ENCODE results near the gene FGD6. TPM values are rescaled to one million over a fixed set of nuclear protein-coding genes. Genes with fewer than 3 reads are reported as not detected.

The FGD6 gene
- total RNA-seq, 5 donors from 2014 or later (not counting 1 experiment from before 2014, with no cell fraction given) = 0.55 to 1.9 (median 0.70) TPM

GRCh38 chr12:95193139-95193538 is 24.1 kb downstream of the FGD6 start:
- Histone ChIP-seq H3K27me3 (replicated peaks in 1 of 2; ENCODE audit: control insufficient read depth in 2 of 2, extremely low read depth in 1 of 2, insufficient read depth in 2 of 2, low read length in 1 of 2) (peaks cover 0 to 3% of the 10 kb centered on the region in 2 experiments), H3K4me1 (ENCODE audit: control insufficient read depth in 1 of 2, extremely low read depth in 1 of 2, insufficient read depth in 2 of 2, low read length in 2 of 2) (no peaks in the 10 kb centered on the region), H3K9me3 (no peaks in the 10 kb centered on the region), H3K27ac (ENCODE audit: low read length) (no peak overlapping the region), H3K36me3 (ENCODE audit: control insufficient read depth in 2 of 2, extremely low read depth in 1 of 2, insufficient read depth in 1 of 2, low read length in 1 of 2) (no peaks in the 10 kb centered on the region), H3K4me3 (ENCODE audit: control insufficient read depth in 1 of 2, extremely low read depth in 1 of 2, low read length in 1 of 2) (no peak overlapping the region)
- Mint-ChIP-seq H3K27me3 (peaks cover 0 to 1% of the 10 kb centered on the region in 2 donors), H3K4me1 (no peaks in the 10 kb centered on the region), H3K4me3 (no peak overlapping the region), H3K36me3 (no peaks in the 10 kb centered on the region), H3K27ac (no peak overlapping the region), H3K9me3 (no peaks in the 10 kb centered on the region)
- ChIA-PET POLR2A (interaction anchor here in 1 of 2 donors (0.6 kb wide), 1 partner anchor 903 kb away, joined by 4 read pairs; no protein-coding TSS in a partner anchor), CTCF (interaction anchor here in 1 of 2 donors (0.6 kb wide), 1 partner anchor 46 kb away, joined by 3 read pairs; no protein-coding TSS in a partner anchor)
- no peak for ATAC-seq (replicated peaks in 1 of 4)
- no peak for DNase-seq
- WGBS (ENCODE audit: insufficient coverage) = no CpG with 5 or more reads among the region's 3 CpGs

- Histone ChIP-seq H3K36me3 (ENCODE audit: control insufficient read depth in 2 of 2, extremely low read depth in 1 of 2, insufficient read depth in 1 of 2, low read length in 1 of 2) (no peaks in the 10 kb centered on the region), H3K4me1 (ENCODE audit: control insufficient read depth in 1 of 2, extremely low read depth in 1 of 2, insufficient read depth in 2 of 2, low read length in 2 of 2) (no peaks in the 10 kb centered on the region), H3K4me3 (ENCODE audit: control insufficient read depth in 1 of 2, extremely low read depth in 1 of 2, low read length in 1 of 2) (no peak overlapping the region), H3K9me3 (no peaks in the 10 kb centered on the region), H3K27me3 (replicated peaks in 1 of 2; ENCODE audit: control insufficient read depth in 2 of 2, extremely low read depth in 1 of 2, insufficient read depth in 2 of 2, low read length in 1 of 2) (peaks cover 0 to 3% of the 10 kb centered on the region in 2 experiments), H3K27ac (ENCODE audit: low read length) (no peak overlapping the region)
- POLR2A ChIA-PET = no interaction called here
- Mint-ChIP-seq H3K27ac (no peak overlapping the region), H3K9me3 (no peaks in the 10 kb centered on the region), H3K4me3 (no peak overlapping the region), H3K27me3 (peaks cover 0 to 1% of the 10 kb centered on the region in 2 donors), H3K36me3 (no peaks in the 10 kb centered on the region), H3K4me1 (no peaks in the 10 kb centered on the region)
- no peak for ATAC-seq (replicated peaks in 1 of 4)
- CTCF ChIA-PET = no interaction called here
- DNase-seq = no peak
These were observed 25.0 kb downstream of the FGD6 start for GRCh38 chr12:95192271-95192670.

DNA sequence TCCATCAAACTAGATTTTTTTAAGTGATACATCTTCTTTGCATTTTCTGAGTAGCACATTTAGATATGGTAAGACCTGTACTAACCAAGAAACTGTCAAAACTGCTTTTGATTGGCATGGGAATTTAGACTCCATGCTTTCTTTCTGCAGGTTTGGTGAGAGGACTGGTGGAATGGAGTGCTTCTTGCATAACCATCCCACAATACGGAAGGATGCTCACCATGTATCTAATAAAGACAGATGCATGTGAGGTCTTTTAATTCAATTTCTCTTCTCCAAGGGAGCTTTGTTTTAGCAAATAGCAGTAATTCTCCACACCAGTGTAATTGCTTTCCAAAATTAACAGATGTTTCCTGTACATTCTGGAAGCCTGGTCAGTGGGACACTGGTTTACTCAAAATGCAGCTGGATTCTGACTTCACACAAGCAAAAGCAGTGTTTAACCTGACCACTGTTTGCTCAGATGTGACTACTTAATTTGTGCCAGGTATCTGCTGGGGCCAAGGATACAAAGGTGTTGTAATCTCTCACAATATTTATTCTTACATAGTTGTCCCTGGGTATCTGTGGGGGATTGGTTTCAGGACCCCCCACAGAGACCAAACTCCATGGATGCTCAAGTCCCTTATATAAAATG is 26.1 kb downstream of the FGD6 start:
- no peak for DNase-seq
- ATAC-seq (replicated peaks in 1 of 4) = no peak
- no peak overlapping the region for H3K27ac ChIP-seq (ENCODE audit: low read length)
- H3K4me3 ChIP-seq (ENCODE audit: control insufficient read depth in 1 of 2, extremely low read depth in 1 of 2, low read length in 1 of 2) = no peak overlapping the region
- no peaks in the 10 kb centered on the region for H3K36me3 ChIP-seq (ENCODE audit: control insufficient read depth in 2 of 2, extremely low read depth in 1 of 2, insufficient read depth in 1 of 2, low read length in 1 of 2)
- no peaks in the 10 kb centered on the region for H3K9me3 ChIP-seq
- no peaks in the 10 kb centered on the region for H3K4me1 ChIP-seq (ENCODE audit: control insufficient read depth in 1 of 2, extremely low read depth in 1 of 2, insufficient read depth in 2 of 2, low read length in 2 of 2)
- H3K4me3 Mint-ChIP-seq = no peak overlapping the region
- WGBS (ENCODE audit: insufficient coverage) = no CpG with 5 or more reads among the region's 1 CpG
- H3K27me3 ChIP-seq (replicated peaks in 1 of 2; ENCODE audit: control insufficient read depth in 2 of 2, extremely low read depth in 1 of 2, insufficient read depth in 2 of 2, low read length in 1 of 2) = no peaks in the 10 kb centered on the region
- H3K36me3 Mint-ChIP-seq = no peaks in the 10 kb centered on the region
- peaks cover 0 to 1% of the 10 kb centered on the region in 2 donors for H3K27me3 Mint-ChIP-seq
- ChIA-PET POLR2A (no interaction called here), CTCF (no interaction called here)
- no peaks in the 10 kb centered on the region for H3K4me1 Mint-ChIP-seq
- H3K27ac Mint-ChIP-seq = no peak overlapping the region
- no peaks in the 10 kb centered on the region for H3K9me3 Mint-ChIP-seq

GRCh38 chr12:95187865-95188415 is 29.3 kb downstream of the FGD6 start:
- Mint-ChIP-seq H3K4me3 (no peak overlapping the region), H3K27ac (peak overlapping the region in 1 of 2 donors; percentile 41), H3K4me1 (no peaks in the 10 kb centered on the region), H3K9me3 (no peaks in the 10 kb centered on the region), H3K27me3 (peaks cover 0 to 1% of the 10 kb centered on the region in 2 donors), H3K36me3 (no peaks in the 10 kb centered on the region)
- Histone ChIP-seq H3K27ac (ENCODE audit: low read length) (no peak overlapping the region), H3K4me3 (ENCODE audit: control insufficient read depth in 1 of 2, extremely low read depth in 1 of 2, low read length in 1 of 2) (no peak overlapping the region), H3K9me3 (no peaks in the 10 kb centered on the region), H3K27me3 (replicated peaks in 1 of 2; ENCODE audit: control insufficient read depth in 2 of 2, extremely low read depth in 1 of 2, insufficient read depth in 2 of 2, low read length in 1 of 2) (no peaks in the 10 kb centered on the region), H3K4me1 (ENCODE audit: control insufficient read depth in 1 of 2, extremely low read depth in 1 of 2, insufficient read depth in 2 of 2, low read length in 2 of 2) (no peaks in the 10 kb centered on the region), H3K36me3 (ENCODE audit: control insufficient read depth in 2 of 2, extremely low read depth in 1 of 2, insufficient read depth in 1 of 2, low read length in 1 of 2) (no peaks in the 10 kb centered on the region)
- ChIA-PET CTCF (interaction anchor here in 1 of 2 donors (0.7 kb wide), 1 partner anchor 477 kb away, joined by 8 read pairs; no protein-coding TSS in a partner anchor), POLR2A (interaction anchor here in 1 of 2 donors (0.5 kb wide), 1 partner anchor 37 kb away, joined by 3 read pairs; no protein-coding TSS in a partner anchor)
- DNase-seq (no peak), ATAC-seq (replicated peaks in 1 of 4) (no peak)
- WGBS (ENCODE audit: insufficient coverage) = no CpG with 5 or more reads among the region's 5 CpGs

DNA sequence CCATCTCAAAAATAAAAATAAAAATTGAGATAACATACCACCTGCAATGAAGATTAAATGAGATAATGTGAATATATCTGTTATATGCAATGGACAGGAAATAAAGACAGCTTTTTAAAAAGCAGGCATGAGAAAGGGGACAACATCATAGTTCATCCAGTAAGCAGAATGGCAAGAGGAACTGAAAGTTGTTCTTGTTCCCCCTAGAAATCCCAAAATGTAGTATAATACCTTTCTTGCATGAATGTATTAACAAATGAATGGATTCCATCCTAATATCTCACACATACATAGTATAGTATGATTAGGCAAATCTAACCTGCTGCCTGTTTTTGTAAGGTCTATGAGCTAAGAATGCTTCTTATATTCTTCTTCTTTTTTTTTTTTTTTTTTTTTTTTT is 31.4 kb downstream of the FGD6 start:
- ATAC-seq (replicated peaks in 1 of 4) (no peak), DNase-seq (no peak)
- no peak overlapping the region for H3K27ac ChIP-seq (ENCODE audit: low read length)
- H3K27me3 ChIP-seq (replicated peaks in 1 of 2; ENCODE audit: control insufficient read depth in 2 of 2, extremely low read depth in 1 of 2, insufficient read depth in 2 of 2, low read length in 1 of 2) = no peaks in the 10 kb centered on the region
- H3K27me3 Mint-ChIP-seq = no peaks in the 10 kb centered on the region
- H3K9me3 Mint-ChIP-seq = no peaks in the 10 kb centered on the region
- no peaks in the 10 kb centered on the region for H3K36me3 ChIP-seq (ENCODE audit: control insufficient read depth in 2 of 2, extremely low read depth in 1 of 2, insufficient read depth in 1 of 2, low read length in 1 of 2)
- no peaks in the 10 kb centered on the region for H3K9me3 ChIP-seq
- no peak overlapping the region for H3K4me3 Mint-ChIP-seq
- ChIA-PET CTCF (interaction anchor here in 1 of 2 donors (0.7 kb wide), 1 partner anchor 1572 kb away, joined by 7 read pairs; no protein-coding TSS in a partner anchor), POLR2A (interaction anchor here in 1 of 2 donors (0.6 kb wide), 1 partner anchor 178 kb away, joined by 4 read pairs; no protein-coding TSS in a partner anchor)
- H3K36me3 Mint-ChIP-seq = no peaks in the 10 kb centered on the region
- H3K27ac Mint-ChIP-seq = no peak overlapping the region
- no peaks in the 10 kb centered on the region for H3K4me1 ChIP-seq (ENCODE audit: control insufficient read depth in 1 of 2, extremely low read depth in 1 of 2, insufficient read depth in 2 of 2, low read length in 2 of 2)
- no peak overlapping the region for H3K4me3 ChIP-seq (ENCODE audit: control insufficient read depth in 1 of 2, extremely low read depth in 1 of 2, low read length in 1 of 2)
- no peaks in the 10 kb centered on the region for H3K4me1 Mint-ChIP-seq

- no CpG with 5 or more reads among the region's 8 CpGs for WGBS (ENCODE audit: insufficient coverage)
- ATAC-seq (replicated peaks in 1 of 4) = no peak
- ChIA-PET CTCF (no interaction called here), POLR2A (interaction anchor here (0.6 to 0.7 kb wide), 2 partner anchors 142 to 633 kb away, joined by 3 read pairs; no protein-coding TSS in a partner anchor)
- Mint-ChIP-seq H3K27ac (no peak overlapping the region), H3K4me3 (no peak overlapping the region), H3K27me3 (no peaks in the 10 kb centered on the region), H3K4me1 (no peaks in the 10 kb centered on the region), H3K36me3 (no peaks in the 10 kb centered on the region), H3K9me3 (no peaks in the 10 kb centered on the region)
- no peak overlapping the region for H3K4me3 ChIP-seq (ENCODE audit: control insufficient read depth in 1 of 2, extremely low read depth in 1 of 2, low read length in 1 of 2)
- H3K27me3 ChIP-seq (replicated peaks in 1 of 2; ENCODE audit: control insufficient read depth in 2 of 2, extremely low read depth in 1 of 2, insufficient read depth in 2 of 2, low read length in 1 of 2) = no peaks in the 10 kb centered on the region
- no peak for DNase-seq
- no peaks in the 10 kb centered on the region for H3K4me1 ChIP-seq (ENCODE audit: control insufficient read depth in 1 of 2, extremely low read depth in 1 of 2, insufficient read depth in 2 of 2, low read length in 2 of 2)
- no peaks in the 10 kb centered on the region for H3K9me3 ChIP-seq
- H3K36me3 ChIP-seq (ENCODE audit: control insufficient read depth in 2 of 2, extremely low read depth in 1 of 2, insufficient read depth in 1 of 2, low read length in 1 of 2) = no peaks in the 10 kb centered on the region
- H3K27ac ChIP-seq (ENCODE audit: low read length) = no peak overlapping the region
These were observed 32.2 kb downstream of the FGD6 start for GRCh38 chr12:95185072-95185471.
